WERI-Rb-1 (cell line): ENCODE results near the gene GMDS.

Experiments
- DNase-seq: peaks from one replicate; pipeline ENCODE4 v3.0.0-alpha.2; 2020
- H3K27ac ChIP-seq: fragments of 250-450 bp; sonication (Bioruptor Pico); 2 replicates; pipeline ENCODE4 v1.5.1; 2020; ENCODE audit warnings: mild to moderate bottlenecking, moderate library complexity
- H3K27me3 ChIP-seq: fragments of 250-450 bp; sonication (Bioruptor Pico); 2 replicates; pipeline ENCODE4 v1.5.1; 2021; ENCODE audit warnings: mild to moderate bottlenecking, low read depth, moderate library complexity; ENCODE audit not compliant: insufficient read depth, severe bottlenecking
- H3K36me3 ChIP-seq: fragments of 250-450 bp; sonication (Bioruptor Pico); 2 replicates; pipeline ENCODE4 v1.5.1; 2020; ENCODE audit warnings: mild to moderate bottlenecking, moderate library complexity
- H3K4me3 ChIP-seq: 2 replicates; pipeline ENCODE4 v1.5.1; 2011; ENCODE audit warnings: low read depth, mild to moderate bottlenecking, control low read depth, low read length
- H3K9me3 ChIP-seq: fragments of 250-450 bp; sonication (Bioruptor Pico); 2 replicates; pipeline ENCODE4 v1.5.1; 2021; ENCODE audit warnings: mild to moderate bottlenecking, moderate library complexity; ENCODE audit not compliant: severe bottlenecking
- TF ChIP-seq, protein P1 (sequence below): IDR thresholded peaks from 2 replicates; pipeline ENCODE4 v1.5.1; 2011; ENCODE audit warnings: low read depth, mild to moderate bottlenecking, control low read depth, inconsistent platforms, low read length

Gene GMDS

DNA sequence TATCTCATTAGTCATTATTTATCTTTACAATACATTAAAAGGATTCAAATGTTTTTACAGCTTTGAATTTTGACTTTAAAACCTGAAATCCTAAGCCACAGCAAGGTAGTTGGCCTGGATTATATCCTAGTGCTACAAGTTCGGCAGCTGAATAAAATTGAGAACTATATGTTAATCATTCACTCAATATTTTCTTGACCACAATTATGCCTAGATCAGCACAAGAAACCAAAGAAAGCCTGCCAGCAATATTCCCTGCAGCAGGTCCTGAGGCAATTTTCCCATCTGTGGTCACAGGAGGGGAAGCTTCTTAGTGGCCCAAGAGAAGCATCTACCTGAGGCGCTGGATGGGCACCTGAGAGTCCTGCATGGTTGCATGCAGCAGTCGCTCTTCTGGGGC is 183.5 kb downstream of the GMDS start:
- no peak overlapping the region for H3K27ac ChIP-seq
- TF ChIP-seq, protein P1, sequence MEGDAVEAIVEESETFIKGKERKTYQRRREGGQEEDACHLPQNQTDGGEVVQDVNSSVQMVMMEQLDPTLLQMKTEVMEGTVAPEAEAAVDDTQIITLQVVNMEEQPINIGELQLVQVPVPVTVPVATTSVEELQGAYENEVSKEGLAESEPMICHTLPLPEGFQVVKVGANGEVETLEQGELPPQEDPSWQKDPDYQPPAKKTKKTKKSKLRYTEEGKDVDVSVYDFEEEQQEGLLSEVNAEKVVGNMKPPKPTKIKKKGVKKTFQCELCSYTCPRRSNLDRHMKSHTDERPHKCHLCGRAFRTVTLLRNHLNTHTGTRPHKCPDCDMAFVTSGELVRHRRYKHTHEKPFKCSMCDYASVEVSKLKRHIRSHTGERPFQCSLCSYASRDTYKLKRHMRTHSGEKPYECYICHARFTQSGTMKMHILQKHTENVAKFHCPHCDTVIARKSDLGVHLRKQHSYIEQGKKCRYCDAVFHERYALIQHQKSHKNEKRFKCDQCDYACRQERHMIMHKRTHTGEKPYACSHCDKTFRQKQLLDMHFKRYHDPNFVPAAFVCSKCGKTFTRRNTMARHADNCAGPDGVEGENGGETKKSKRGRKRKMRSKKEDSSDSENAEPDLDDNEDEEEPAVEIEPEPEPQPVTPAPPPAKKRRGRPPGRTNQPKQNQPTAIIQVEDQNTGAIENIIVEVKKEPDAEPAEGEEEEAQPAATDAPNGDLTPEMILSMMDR, result no peak
- H3K27me3 ChIP-seq, result no peaks in the 10 kb centered on the region
- H3K36me3 ChIP-seq, result no peaks in the 10 kb centered on the region
- no peaks in the 10 kb centered on the region for H3K9me3 ChIP-seq
- H3K4me3 ChIP-seq, result no peak overlapping the region
- DNase-seq, result no peak

DNA sequence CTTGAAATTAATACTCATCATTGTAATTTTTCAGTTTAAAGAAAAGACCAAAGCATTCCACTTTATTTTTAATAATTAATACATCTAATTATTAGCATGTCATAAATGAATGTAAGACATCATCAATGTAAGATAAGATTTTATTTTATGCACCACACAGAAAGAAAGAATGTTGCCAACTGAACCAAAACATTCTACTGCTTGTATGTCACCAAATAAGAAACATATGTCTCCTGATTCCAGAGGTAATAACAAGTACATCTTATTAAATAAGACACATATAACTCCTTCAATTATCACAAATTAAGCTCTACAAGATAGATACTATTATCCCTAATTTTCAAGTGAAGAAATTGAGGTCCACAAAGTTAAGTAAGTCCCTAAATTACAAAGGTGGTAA is 189.5 kb downstream of the GMDS start:
- Histone ChIP-seq H3K27ac (no peak overlapping the region), H3K9me3 (no peaks in the 10 kb centered on the region), H3K4me3 (no peak overlapping the region), H3K36me3 (no peaks in the 10 kb centered on the region), H3K27me3 (no peaks in the 10 kb centered on the region)
- no peak for DNase-seq
- TF ChIP-seq, protein P1, result no peak

DNA sequence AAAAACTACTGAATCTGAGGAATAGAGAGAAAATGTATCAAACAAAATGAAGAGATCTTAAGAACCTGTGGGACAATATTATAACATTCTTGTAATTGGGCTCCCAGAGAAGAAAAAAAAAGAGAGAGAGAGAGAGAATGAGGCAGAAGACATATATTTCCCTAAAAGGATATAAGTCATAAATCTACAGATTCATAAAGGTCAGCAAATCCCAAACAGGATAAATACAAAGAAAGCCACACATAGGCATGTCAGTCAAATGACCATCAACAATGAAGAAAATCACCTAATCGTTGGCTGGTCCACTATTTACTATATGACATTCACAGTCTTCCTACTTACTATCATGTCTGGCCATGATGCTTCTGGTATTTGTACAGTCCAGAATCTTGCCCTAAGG is 190.3 kb downstream of the GMDS start:
- Histone ChIP-seq H3K9me3 (no peaks in the 10 kb centered on the region), H3K27me3 (no peaks in the 10 kb centered on the region), H3K4me3 (no peak overlapping the region), H3K27ac (no peak overlapping the region), H3K36me3 (no peaks in the 10 kb centered on the region)
- DNase-seq, result no peak
- TF ChIP-seq, protein P1, result no peak

DNA sequence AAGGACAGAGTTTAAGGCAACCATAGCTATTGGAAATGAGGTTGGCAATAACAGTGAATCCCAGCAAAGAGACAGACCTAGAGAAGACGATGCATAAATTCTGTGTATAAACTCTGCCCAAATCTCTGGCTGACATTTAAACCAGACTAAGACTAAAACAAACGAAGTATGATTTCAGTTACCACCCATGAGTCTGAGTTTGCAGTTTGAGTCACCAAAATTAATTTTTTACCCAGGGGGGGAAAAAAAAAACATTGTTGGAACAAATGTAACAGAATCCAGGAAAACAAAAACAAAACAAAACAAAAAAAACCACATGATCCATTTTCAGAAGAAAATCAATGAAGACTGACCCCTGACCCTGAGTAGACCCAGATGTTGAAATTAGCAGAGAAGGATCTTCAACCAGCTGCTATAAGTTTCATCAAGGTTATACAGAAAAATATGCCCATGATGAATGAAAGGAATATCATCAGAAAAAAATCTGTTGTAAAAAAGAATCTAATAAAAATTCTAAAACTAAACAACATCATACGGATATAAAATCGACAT is 190.8 kb downstream of the GMDS start:
- TF ChIP-seq, protein P1, result no peak
- no peak overlapping the region for H3K4me3 ChIP-seq
- H3K36me3 ChIP-seq, result no peaks in the 10 kb centered on the region
- no peak overlapping the region for H3K27ac ChIP-seq
- no peak for DNase-seq
- H3K9me3 ChIP-seq, result no peaks in the 10 kb centered on the region
- H3K27me3 ChIP-seq, result no peaks in the 10 kb centered on the region

DNA sequence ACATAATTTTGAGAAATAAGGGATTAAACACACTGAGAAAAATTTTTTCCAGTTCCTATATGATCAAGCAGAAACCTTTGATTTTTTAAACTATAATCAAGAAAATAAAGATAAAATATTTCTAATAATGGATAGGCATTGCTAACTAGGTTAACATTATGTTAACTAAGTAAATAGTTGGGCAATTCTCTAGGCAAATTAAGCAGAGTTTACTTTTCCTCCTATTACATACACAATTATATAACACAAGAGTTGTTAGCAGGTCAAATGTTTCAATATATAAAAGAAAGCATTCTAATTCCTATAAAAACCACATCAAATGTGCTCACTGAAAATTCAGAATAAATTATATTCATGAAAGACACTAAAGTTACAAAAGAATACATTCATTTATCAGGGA is 191.7 kb downstream of the GMDS start:
- no peak overlapping the region for H3K27ac ChIP-seq
- no peaks in the 10 kb centered on the region for H3K27me3 ChIP-seq
- TF ChIP-seq, protein P1, result no peak
- no peak overlapping the region for H3K4me3 ChIP-seq
- no peak for DNase-seq
- H3K36me3 ChIP-seq, result no peaks in the 10 kb centered on the region
- no peaks in the 10 kb centered on the region for H3K9me3 ChIP-seq

DNA sequence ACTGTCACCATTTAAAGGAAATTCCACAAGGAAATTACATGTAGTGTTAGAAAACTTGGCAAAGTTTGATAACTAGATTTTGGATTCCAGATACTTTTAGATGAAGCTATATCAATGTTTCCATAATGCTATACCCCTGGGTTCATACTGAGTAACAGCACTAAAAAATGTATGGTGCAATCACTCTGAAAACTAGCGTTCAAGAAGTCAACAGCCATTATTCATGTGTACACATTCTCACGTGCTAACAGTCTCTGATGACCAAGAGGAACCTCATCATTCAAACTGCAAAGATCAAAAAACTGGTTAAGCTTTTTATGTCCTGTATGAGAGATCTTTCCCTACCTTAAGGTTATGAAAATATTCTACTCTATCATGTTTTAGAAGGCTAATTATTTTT is 197.6 kb downstream of the GMDS start:
- Histone ChIP-seq H3K9me3 (no peaks in the 10 kb centered on the region), H3K27ac (no peak overlapping the region), H3K4me3 (no peak overlapping the region), H3K36me3 (no peaks in the 10 kb centered on the region), H3K27me3 (no peaks in the 10 kb centered on the region)
- DNase-seq, result no peak
- TF ChIP-seq, protein P1, result no peak
